ENCODE measurements around the gene MTA1. TPM values are rescaled to one million over a fixed set of nuclear protein-coding genes. Genes with fewer than 3 reads are reported as not detected.

The MTA1 gene
- total RNA-seq, 2 experiments from 2014 or later, result 103 to 217 TPM

DNA sequence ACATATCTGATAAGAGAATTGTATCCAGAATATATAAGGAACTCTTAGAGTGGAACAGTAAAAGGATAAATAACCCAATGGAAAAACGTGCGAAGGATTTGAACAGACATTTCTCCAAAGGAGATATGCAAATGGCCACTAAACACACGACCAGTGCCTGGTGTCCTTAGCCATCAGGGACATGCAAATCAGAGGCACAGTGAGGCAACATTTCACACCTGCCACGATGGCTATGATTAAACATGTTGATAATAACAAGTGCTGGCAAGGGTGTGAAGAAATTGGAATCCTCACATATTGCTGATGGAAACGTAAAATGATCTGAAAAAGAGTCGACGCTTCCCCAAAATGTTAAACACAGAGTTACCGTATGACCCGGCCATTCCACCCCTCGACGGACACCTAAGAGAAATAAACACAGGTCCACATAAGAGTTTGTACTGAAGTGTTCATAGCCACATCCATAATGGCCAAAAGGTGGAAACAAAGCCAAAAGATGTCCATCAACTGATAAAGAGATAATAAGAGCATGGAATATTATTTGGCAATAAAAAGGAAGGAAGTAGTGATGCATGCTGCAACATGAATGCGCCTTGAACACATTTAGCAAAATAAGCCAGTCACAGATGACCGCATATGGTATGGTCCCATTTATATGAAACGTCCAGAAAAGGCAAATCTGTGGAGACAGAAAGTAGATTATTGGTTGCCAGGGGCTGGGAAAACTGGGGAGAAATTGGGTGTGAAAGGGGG is 100.5 kb downstream of the MTA1 start:
- BruUV-seq (replicated peaks), result no TSS peak

More for the DNA sequence above, 100.5 kb downstream of the MTA1 start:
- Histone ChIP-seq H3K9me3 (ENCODE audit: low read length) (no peaks in the 10 kb centered on the region), H3K36me3 (ENCODE audit: insufficient read depth, low read length) (no peaks in the 10 kb centered on the region), H2AFZ (ENCODE audit: low read length) (no peak overlapping the region), H3K4me3 (ENCODE audit: low read depth, low read length, poor library complexity, severe bottlenecking) (no peak overlapping the region), H3K4me1 (ENCODE audit: insufficient read depth, low read length, poor library complexity, severe bottlenecking) (no peaks in the 10 kb centered on the region), H3K27ac (ENCODE audit: low read depth, low read length, poor library complexity, severe bottlenecking) (no peak overlapping the region), H3K79me2 (ENCODE audit: insufficient read depth, low read depth, low read length) (no peaks in the 10 kb centered on the region), H4K20me1 (ENCODE audit: insufficient read depth, low read length) (no peaks in the 10 kb centered on the region), H3K4me2 (ENCODE audit: low read length) (no peak overlapping the region), H3K9me2 (ENCODE audit: insufficient read depth, low read length) (no peaks in the 10 kb centered on the region)
- intact Hi-C loops (cut with micrococcal nuclease; ENCODE audit: unreplicated experiment), result no loop called here
- no peak for DNase-seq (ENCODE audit: low spot score)
- no peak for TF ChIP-seq EZH2phosphoT487 (IDR thresholded peaks at IDR 0.05; ENCODE audit: borderline replicate concordance, low read depth, low read length)
- TF ChIP-seq, protein P1, sequence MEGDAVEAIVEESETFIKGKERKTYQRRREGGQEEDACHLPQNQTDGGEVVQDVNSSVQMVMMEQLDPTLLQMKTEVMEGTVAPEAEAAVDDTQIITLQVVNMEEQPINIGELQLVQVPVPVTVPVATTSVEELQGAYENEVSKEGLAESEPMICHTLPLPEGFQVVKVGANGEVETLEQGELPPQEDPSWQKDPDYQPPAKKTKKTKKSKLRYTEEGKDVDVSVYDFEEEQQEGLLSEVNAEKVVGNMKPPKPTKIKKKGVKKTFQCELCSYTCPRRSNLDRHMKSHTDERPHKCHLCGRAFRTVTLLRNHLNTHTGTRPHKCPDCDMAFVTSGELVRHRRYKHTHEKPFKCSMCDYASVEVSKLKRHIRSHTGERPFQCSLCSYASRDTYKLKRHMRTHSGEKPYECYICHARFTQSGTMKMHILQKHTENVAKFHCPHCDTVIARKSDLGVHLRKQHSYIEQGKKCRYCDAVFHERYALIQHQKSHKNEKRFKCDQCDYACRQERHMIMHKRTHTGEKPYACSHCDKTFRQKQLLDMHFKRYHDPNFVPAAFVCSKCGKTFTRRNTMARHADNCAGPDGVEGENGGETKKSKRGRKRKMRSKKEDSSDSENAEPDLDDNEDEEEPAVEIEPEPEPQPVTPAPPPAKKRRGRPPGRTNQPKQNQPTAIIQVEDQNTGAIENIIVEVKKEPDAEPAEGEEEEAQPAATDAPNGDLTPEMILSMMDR (conservative IDR thresholded peaks at IDR 0.05; ENCODE audit: low read length), result no peak
- ChIA-PET POLR2A (interaction anchor here (0.6 kb wide), 2 partner anchors 52 to 211 kb away, joined by 3 to 5 read pairs; no protein-coding TSS in a partner anchor), CTCF (ENCODE audit: unreplicated experiment) (no interaction called here)

Other genes starting within 250 kb of the MTA1 start
- 19.5 and 32.1 TPM in 2 replicates for gene NUDT14, start 238.5 kb upstream of the MTA1 start, total RNA-seq (2014; rRNA removed; shearing (Covaris generic))
- 37.0 and 37.5 TPM in 2 replicates for gene NUDT14, start 238.5 kb upstream of the MTA1 start, total RNA-seq (2022)
- gene BTBD6, start 171.3 kb upstream of the MTA1 start, total RNA-seq (2014; rRNA removed; shearing (Covaris generic)), result 27.9 and 30.0 TPM in 2 replicates
- gene BTBD6, start 171.3 kb upstream of the MTA1 start, total RNA-seq (2022), result 5.7 and 6.9 TPM in 2 replicates
- gene BRF1, start 118.8 kb upstream of the MTA1 start, total RNA-seq (2014; rRNA removed; shearing (Covaris generic)), result 23.7 and 25.5 TPM in 2 replicates
- 26.4 and 27.0 TPM in 2 replicates for gene BRF1, start 118.8 kb upstream of the MTA1 start, total RNA-seq (2022)
- 35.3 and 46.9 TPM in 2 replicates for gene PACS2, start 105.1 kb upstream of the MTA1 start, total RNA-seq (2014; rRNA removed; shearing (Covaris generic))
- gene PACS2, start 105.1 kb upstream of the MTA1 start, total RNA-seq (2022), result 45.4 and 47.3 TPM in 2 replicates
- gene TEX22, start 21.3 kb upstream of the MTA1 start, total RNA-seq (2014; rRNA removed; shearing (Covaris generic)), result 1.3 and 2.3 TPM in 2 replicates
- gene TEX22, start 21.3 kb upstream of the MTA1 start, total RNA-seq (2022), result 9.2 and 12.2 TPM in 2 replicates
- not detected in 2 replicates for gene CRIP2, start 55.0 kb downstream of the MTA1 start, total RNA-seq (2014; rRNA removed; shearing (Covaris generic))
- not detected in 2 replicates for gene CRIP2, start 55.0 kb downstream of the MTA1 start, total RNA-seq (2022)
- 4.1 and 4.6 TPM in 2 replicates for gene CRIP1, start 67.1 kb downstream of the MTA1 start, total RNA-seq (2014; rRNA removed; shearing (Covaris generic))
- 1.5 TPM in 1 of 2 replicates, not detected in the other for gene CRIP1, start 67.1 kb downstream of the MTA1 start, total RNA-seq (2022)
- gene TEDC1, start 71.4 kb downstream of the MTA1 start, total RNA-seq (2014; rRNA removed; shearing (Covaris generic)), result 53.2 and 57.4 TPM in 2 replicates
- gene TEDC1, start 71.4 kb downstream of the MTA1 start, total RNA-seq (2022), result 55.8 and 58.0 TPM in 2 replicates
- 0.25 and 0.70 TPM in 2 replicates for gene TMEM121, start 106.8 kb downstream of the MTA1 start, total RNA-seq (2014; rRNA removed; shearing (Covaris generic))
- gene TMEM121, start 106.8 kb downstream of the MTA1 start, total RNA-seq (2022), result 0.21 and 0.31 TPM in 2 replicates

All from OCI-LY7 (cell line).